ENCODE results near the gene TLCD5.

The TLCD5 gene

GRCh38 chr11:120317689-120318480, 7.2 kb upstream of the TLCD5 start:
- no peak overlapping the region for H3K4me3 ChIP-seq (ENCODE audit: low read depth, low read length)
- CTCF ChIA-PET = interaction anchor here (0.8 to 3.1 kb wide), 6 partner anchors 9 to 88 kb away, joined by 3 to 14 read pairs (median 5); no protein-coding TSS in a partner anchor

GRCh38 chr11:120318906-120319305, 6.2 kb upstream of the TLCD5 start:
- no peaks in the 10 kb centered on the region for H3K4me1 ChIP-seq (ENCODE audit: control insufficient read depth, insufficient read depth, low read length)
- H3K9me3 ChIP-seq (ENCODE audit: control insufficient read depth, insufficient read depth, low read depth, low read length) = no peaks in the 10 kb centered on the region
- POLR2A ChIA-PET = no interaction called here
- CTCF ChIA-PET = interaction anchor here (3.1 kb wide), 1 partner anchor 12 kb away, joined by 14 read pairs; no protein-coding TSS in a partner anchor
- no peak for TF ChIP-seq ZNF18 (tag by site-specific recombination; IDR thresholded peaks at IDR 0.05)
- TF ChIP-seq ZBTB11 (tag by site-specific recombination; conservative IDR thresholded peaks at IDR 0.05; ENCODE audit: low read depth) = peak; percentile 66
- no peak for TF ChIP-seq IKZF3 (tag by site-specific recombination; IDR thresholded peaks at IDR 0.05)
- TF ChIP-seq FEZF1 (tag by site-specific recombination; IDR thresholded peaks at IDR 0.05) = no peak
- TF ChIP-seq ZNF354C (tag by site-specific recombination; IDR thresholded peaks at IDR 0.05; ENCODE audit: borderline replicate concordance, low read depth) = no peak
- TF ChIP-seq ZNF174 (tag by site-specific recombination; IDR thresholded peaks at IDR 0.05) = no peak
- no peak for TF ChIP-seq ZEB2 (tag by site-specific recombination; IDR thresholded peaks at IDR 0.05)
- no peak for TF ChIP-seq ZNF548 (tag by site-specific recombination; IDR thresholded peaks at IDR 0.05)
- no peak overlapping the region for H3K4me3 ChIP-seq (ENCODE audit: low read depth, low read length)
- H3K27ac ChIP-seq (ENCODE audit: extremely low read depth, low read depth, low read length) = no peak overlapping the region
- H3K36me3 ChIP-seq (ENCODE audit: control insufficient read depth in 2 of 2, insufficient read depth in 1 of 2, low read length in 2 of 2) = no peaks in the 10 kb centered on the region

More at GRCh38 chr11:120317689-120318480, 7.2 kb upstream of the TLCD5 start:
- Histone ChIP-seq H3K4me1 (ENCODE audit: control insufficient read depth, insufficient read depth, low read length) (no peaks in the 10 kb centered on the region), H3K27ac (ENCODE audit: extremely low read depth, low read depth, low read length) (no peak overlapping the region), H3K36me3 (ENCODE audit: control insufficient read depth in 2 of 2, insufficient read depth in 1 of 2, low read length in 2 of 2) (no peaks in the 10 kb centered on the region), H3K9me3 (ENCODE audit: control insufficient read depth, insufficient read depth, low read depth, low read length) (no peaks in the 10 kb centered on the region)
- POLR2A ChIA-PET = no interaction called here
- no peak for TF ChIP-seq SETDB1 (IDR thresholded peaks at IDR 0.05; ENCODE audit: insufficient read length, low read length)
- TF ChIP-seq IKZF3 (tag by site-specific recombination; IDR thresholded peaks at IDR 0.05) = no peak
- no peak for TF ChIP-seq ELK4 (IDR thresholded peaks at IDR 0.05; ENCODE audit: borderline replicate concordance, low read depth, low read length)
- TF ChIP-seq ZBTB6 (tag by site-specific recombination; IDR thresholded peaks at IDR 0.05) = no peak
- TF ChIP-seq ZNF302 (tag by site-specific recombination; IDR thresholded peaks at IDR 0.05; ENCODE audit: low read depth) = no peak
- no peak for TF ChIP-seq ZNF48 (tag by site-specific recombination; IDR thresholded peaks at IDR 0.05)
- TF ChIP-seq, protein P1, sequence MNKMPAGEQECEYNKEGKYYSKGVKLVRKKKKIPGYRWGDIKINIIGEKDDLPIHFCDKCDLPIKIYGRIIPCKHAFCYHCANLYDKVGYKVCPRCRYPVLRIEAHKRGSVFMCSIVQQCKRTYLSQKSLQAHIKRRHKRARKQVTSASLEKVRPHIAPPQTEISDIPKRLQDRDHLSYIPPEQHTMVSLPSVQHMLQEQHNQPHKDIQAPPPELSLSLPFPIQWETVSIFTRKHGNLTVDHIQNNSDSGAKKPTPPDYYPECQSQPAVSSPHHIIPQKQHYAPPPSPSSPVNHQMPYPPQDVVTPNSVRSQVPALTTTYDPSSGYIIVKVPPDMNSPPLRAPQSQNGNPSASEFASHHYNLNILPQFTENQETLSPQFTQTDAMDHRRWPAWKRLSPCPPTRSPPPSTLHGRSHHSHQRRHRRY (tag by site-specific recombination; IDR thresholded peaks at IDR 0.05) = no peak

All from HEK293 (cell line).